ENCODE data around the gene ZNF358.

GRCh38 chr19:7528522-7529245, 12.8 kb downstream of the ZNF358 start:
- TF ChIP-seq THRA (CRISPR knock-in tag; IDR thresholded peaks at IDR 0.05; ENCODE audit: borderline replicate concordance), result no peak
- no peak for TF ChIP-seq CTCF (CRISPR knock-in tag; IDR thresholded peaks at IDR 0.05)
- TF ChIP-seq ZFX (CRISPR knock-in tag; IDR thresholded peaks at IDR 0.05; ENCODE audit: low read depth), result no peak

All from HepG2 (cell line).